ENCODE measurements around the gene ADCK1.
"Not testable (repeated sequence)": the region's sequence is repeated elsewhere in the genome, so short reads cannot be mapped to it uniquely, and the experiment has no call there.

The ADCK1 gene

DNA sequence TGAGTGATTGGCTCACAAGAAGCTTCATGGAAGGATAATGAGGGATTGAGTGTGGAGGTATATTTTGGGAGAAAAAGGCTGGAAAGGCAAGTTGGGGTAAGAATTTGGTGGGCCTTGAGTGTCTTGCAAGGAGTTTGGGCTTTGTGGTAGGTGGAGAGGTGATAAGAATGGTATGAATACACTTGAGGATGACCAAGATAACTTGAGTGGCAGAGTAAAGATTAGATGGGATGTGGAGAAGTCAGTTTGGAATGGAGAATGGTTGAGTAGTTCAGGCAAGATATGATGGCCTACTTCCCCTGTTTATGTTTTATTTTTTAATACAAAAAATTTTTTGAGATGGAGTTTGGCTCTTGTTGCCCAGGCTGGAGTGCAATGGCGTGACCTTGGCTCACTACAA lies 9.1 kb downstream of the ADCK1 start:
- no peak for DNase-seq

DNA sequence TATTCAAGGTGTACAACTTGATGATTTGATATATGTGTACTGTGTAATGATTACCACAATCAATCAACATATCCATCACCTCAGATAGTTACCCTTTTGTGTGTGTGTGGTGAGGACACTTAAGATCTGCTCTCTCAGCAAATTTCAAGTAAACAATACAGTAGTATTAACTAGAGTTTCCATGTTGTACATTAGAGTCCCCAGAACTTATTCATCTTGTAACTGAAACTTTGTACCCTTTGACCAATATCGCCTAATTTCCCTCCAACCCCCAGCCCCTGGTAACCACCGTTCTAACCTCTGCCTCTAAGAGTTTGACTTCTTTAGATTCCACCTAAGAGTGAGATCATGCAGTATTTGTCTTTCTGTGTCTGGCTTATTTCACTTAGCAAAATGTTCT lies 12.1 kb downstream of the ADCK1 start:
- DNase-seq = no peak

DNA sequence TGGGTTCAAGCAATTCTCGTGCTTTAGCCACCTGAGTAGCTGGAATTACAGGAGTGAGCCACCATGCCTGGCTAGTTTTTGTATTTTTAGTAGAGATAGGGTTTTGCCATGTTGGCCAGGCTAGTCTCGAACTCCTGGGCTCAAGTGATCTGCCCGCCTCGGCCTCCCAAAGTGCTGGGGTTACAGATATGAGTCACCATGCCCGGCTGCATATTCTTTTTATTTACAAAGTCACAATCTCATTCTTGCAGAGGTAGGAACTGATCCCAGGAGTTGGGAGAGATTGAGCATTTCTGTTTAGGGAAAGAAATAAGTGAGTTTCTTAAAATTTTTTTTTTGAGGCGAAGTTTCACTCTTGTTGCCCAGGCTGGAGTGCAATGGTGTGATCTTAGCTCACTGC lies 12.8 kb downstream of the ADCK1 start:
- not testable (repeated sequence) for DNase-seq

DNA sequence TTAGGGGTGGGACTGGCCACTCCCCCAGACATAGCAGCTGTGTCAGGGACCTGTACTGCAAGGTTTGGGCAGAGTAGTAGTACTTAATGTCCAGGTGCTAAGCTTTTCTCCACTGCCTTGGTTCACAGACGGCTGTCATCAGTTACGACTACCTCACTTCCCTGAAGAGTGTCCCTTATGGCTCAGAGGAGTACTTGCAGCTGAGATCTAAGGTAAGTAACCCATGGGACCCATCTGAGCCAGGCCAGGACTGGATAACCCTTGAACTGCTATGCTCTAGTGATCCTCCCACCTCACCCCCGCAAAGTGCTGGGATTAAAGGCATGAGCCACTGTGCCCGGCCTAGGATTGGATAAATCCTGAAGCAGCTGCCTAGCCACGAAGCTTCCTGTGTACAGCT lies 22.4 kb downstream of the ADCK1 start:
- DNase-seq = no peak

DNA sequence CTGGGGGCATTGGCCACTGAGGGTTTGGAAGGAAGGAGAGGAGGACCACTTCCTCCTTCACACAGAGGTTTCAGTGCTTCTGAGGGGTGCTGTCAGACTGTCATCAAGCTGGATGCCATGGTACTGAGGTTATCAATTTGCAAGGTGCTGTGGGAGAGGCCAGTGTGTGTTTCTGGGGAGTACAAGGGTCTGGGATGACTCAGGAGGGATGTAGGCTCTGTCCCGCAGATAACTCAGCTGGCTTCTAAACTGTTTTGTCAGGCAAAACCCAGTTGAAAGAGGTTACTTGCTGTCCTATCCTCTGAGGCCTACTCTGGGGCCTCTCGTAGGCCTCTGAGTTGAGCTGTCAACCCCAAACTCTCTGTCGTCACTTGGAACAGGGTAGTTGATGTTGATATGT lies 22.8 kb downstream of the ADCK1 start:
- no peak for DNase-seq

DNA sequence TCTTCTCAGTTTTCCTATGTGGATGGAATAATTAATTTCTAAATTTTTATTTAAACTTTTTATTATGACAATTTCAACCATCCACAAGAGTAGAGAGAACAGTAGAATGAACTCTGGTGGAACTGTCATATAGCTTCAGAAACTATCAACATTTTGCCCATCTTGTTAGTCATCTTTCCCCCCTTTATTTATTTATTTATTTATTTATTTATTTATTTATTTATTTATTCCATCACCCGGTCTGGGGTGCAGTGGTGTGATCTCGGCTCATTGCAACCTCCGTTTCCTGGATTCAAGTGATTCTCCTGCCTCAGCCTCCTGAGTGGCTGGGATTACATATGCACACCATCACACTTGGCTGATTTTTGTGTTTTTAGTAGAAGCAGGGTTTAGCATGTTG lies 23.5 kb downstream of the ADCK1 start:
- DNase-seq = no peak

DNA sequence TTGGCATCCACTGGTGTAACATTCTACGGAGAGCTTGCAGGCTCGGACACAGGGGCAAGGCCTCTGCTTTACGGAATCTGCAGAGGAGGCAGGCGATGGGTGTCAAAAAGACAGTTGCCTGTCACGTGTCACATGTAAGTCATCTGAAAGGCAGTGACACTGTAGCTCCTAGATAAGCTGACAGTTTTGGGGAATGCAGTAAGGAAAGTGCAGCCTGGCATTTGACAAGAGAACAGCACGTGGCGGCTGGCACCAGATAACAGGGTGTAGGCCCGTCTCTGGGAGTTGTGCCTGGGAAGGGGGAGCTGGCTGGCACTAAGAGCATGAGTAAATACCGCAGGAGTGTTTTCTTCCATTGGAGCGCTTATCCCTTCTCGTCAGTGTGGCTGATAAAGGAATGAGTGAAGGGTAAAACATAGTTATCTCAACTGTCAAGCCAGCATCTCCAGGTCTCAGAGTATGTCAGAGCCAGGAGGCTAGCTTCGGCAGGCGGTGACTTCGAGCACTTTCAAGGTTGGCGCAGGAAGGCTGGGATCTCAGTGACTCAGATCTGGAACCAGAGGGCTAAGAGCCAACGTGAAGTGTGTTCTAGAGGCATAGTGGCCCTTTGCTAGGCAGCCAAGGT lies 26.1 kb downstream of the ADCK1 start:
- DNase-seq = no peak

DNA sequence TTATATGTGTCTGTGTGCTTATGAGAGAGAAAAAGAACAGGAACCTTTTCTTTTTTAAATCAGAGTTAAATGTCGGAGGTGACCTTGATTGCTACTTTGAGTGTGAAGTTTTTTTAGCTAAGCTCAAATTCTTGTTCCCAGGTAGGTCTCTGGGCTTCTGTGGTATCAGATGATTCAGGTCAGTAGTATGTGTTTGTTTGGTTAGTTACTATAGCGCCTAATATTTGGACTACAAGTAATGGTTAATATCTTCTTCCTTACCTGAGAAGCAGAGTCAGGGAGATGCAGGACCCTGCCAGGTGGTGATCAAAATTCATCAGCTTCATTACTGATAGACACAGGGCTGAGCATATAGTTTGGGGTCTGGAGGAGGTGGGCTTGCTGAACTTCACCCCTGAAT lies 30.8 kb downstream of the ADCK1 start:
- no peak for DNase-seq

DNA sequence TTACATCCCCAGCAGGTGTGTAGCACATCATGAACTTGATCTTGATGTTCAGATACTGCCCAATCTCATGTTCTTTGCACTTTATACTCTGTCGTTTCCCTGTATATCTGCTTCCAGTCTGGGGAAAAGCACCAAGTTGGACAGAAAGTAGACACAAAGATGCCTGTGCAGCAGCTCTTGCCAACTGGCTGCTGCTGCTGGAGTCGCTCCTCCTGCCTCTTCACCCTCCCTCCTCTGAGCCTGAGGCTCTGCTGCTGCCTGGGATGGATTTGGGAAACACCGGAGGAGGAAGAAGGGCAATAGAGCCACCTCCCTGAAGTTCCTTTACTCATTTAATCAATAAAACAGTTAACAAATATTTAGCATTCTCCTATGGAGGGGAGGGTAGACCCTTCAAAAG lies 32.4 kb downstream of the ADCK1 start:
- no peak for DNase-seq

DNA sequence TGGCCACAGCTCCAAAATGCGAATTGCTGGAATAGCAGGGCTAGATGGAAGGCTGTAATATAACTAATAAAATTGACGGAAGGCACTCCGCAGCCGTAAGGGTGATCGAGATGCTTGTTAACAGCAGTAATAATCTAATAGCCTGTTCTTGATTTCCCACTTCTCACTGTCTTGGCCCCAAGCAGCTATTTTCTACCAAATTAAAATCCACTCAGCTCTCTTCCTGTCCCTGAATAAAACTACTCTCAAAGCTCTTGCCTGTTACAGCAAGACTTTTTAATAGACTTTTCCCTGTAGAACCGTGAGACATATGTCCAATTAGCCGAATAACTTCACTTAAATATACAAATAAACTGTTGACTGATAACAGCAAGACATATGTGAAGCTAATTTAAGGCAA lies 38.0 kb downstream of the ADCK1 start:
- no peak for DNase-seq

DNA sequence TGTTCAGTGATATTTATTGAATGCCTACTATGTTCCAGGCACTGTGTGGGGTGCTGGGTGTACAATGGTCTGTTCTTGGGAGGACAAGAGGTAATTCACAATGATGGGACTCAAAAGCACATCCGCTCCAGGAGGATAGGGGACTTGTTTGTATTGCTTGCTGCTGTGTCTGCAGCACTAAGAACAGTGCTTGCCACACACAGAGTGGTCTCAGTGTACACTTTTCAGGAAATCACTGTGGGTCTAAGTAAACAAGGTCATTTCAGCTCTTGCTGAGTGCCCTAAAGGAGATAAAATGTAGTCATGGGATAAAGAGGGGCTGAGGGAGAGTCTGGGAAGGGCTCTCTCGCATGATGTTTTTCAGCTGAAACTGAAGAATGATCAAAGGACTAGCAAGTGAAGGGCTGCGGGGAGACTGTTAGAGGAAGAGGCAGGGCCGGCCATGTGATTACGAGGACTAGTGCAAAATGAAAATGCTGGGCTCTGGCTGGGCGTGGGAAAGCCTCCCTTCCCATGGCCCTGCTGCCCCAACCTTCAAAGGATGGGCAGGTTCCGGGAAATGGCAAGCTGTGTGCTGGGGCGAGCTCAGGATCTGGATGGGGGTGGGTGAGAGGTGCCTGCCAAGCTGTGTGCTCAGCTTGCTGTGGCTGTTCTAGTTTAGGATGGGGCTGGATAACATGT lies 39.1 kb downstream of the ADCK1 start:
- no peak for DNase-seq

DNA sequence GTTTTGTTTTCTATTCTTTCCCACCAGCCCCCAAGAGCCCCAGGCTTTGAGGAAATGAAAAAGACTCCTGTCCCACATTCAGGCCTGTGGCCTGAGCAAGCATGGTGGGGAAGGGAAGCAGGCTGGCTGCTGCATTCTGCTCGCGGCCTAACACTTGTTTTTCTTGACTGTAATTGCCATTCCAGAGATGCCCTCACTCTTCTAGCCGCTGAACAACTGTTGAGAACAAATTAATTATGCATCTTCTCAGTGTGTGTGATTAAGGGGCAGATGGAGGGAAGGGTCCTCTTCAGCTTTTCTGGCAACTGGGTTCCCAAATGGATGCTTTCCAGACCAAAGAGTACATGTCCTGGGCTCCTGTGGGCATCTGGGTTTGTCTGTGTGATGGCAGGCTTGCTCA lies 43.3 kb downstream of the ADCK1 start:
- DNase-seq = no peak

DNA sequence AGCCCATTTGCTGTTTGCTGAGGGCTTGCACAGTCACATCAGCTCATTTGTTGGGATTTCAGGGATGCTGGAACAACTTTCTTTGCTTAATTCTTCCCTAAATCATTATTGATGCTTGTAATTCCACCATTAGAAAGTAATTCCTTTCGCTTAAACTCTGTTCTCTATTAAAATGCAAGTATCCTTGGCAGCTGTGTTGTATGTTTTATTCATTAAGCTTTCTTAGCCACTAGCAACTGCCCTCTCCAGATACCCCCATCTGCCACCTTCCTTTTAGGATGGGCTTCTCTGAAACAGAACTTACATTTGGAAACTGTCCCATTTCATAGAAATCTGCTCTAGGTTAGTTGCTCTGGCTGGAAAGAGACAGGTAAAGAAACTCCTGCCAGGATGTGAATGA lies 43.7 kb downstream of the ADCK1 start:
- no peak for DNase-seq

DNA sequence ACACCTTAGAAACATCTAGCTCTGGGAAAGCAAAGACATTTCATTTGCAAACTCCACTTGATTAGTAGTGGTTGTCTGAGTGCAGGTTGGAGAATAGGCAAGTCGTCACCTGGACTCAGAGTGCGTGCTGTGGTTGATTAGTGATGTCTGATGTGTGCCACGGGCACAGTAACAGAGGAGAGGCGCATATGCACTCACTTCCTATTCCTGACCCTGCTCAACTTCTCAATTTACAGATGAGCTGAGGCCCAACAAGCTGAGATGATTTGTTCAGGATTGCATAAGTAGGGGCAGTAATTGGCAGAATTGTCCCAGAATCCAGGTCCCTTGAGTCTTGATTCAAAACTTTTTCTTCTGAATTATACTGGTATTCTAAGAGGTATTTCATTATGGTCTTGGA lies 44.9 kb downstream of the ADCK1 start:
- DNase-seq = no peak

DNA sequence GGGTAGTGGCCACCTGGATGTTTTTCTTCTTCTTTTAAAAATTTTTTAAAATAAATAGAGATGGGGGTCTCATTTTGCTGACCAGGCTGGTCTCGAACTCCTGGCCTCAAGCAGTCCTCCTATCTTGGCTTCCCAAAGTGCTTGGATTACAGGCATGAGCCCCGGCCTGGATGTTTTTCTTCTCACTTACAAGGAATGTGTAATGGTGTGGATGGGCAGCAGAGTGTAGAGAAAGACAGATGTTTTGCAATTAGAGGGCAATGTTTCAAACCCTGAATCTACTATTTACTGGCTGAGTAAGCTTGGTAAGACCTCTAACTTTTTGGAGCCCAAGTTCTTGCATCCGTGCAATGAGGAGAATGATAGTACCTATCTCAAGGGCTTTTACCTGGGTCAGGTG lies 48.1 kb downstream of the ADCK1 start:
- no peak for DNase-seq

DNA sequence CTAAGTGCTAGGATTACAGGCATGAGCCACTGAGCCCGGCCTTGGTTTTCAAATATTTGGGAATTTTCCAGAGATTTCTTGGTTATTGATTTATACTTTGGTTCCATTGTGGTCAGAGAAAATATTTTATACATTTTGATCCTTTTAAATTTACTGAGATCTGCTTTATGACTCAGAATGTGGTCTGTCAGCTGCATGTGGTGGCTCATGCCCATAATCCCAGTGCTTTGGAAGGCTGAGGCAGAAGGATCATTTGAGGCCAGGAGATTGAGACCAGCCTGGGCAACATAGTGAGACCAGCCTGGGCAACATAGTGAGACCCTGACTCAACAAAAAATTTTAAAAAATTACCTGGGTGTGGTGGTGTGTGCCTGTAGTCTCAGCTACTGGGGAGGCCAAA lies 49.8 kb downstream of the ADCK1 start:
- DNase-seq = no peak

DNA sequence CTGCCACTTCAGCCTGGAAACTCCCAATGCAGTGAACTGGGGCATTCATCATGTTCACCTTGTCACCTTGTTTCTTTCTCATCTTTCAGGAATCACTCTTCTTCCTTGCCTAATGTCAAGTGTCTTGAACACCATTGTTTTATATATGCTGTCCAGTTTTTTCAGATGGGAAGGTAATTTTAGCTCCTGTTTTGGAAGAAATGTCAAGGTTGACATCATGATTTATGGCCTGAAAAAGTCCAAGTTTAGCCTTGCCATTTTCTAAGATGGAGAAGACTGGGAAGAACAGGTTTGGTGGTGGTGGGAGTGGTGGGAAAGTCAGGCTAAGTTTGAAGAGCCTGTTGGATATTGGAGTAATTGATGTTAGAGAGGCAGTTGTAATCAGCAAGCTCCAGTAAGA lies 54.0 kb downstream of the ADCK1 start:
- no peak for DNase-seq

DNA sequence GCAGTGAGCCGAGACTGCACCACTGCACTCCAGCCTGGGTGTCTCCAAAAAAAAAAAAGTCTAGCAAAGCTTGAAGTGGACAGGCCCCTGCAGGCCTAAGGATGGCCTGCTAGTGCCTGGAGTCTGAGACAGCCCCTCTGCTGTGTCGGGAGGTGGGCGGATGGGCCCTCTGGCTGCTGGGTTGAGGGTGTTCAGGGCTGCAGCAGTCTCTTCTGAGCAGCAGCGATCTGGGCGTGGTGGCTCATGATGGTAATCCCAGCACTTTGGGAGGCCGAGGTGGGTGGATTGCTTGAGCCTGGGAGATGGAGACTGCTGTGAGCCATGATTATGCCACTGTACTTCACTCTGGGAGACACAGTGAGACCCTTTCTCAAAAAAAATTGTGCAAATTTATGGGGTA lies 57.0 kb downstream of the ADCK1 start:
- no peak for DNase-seq

DNA sequence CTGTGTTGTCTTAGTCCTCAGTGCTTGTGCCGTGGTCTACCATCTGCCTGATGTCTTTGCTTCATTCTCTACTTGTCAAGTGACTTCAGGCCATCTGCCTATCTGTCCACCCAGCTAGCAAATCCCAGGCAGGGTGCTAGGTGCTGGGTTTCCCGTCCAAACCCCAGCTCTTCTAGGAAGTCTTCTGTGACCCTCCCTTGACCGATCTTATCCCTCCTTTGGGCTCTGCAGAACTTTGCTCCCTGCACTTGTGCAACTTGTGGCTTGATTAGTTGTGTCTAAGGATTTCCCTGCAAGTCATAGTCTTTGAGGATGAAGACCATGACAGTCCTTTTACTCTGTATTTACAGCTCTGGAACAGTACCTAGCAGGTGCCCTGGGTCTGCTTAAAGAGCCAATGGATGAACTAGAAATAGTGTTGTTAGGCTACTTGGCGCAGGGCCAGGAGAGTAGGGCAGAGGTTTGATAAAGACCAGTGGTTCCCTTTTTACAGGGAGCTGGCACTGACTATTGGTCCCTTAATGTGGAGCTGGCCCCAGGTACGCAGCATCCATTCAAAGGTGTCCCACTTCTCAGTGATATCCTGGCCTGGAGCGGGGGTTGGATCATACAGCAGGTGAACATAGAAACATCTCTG lies 60.1 kb downstream of the ADCK1 start:
- DNase-seq = no peak

DNA sequence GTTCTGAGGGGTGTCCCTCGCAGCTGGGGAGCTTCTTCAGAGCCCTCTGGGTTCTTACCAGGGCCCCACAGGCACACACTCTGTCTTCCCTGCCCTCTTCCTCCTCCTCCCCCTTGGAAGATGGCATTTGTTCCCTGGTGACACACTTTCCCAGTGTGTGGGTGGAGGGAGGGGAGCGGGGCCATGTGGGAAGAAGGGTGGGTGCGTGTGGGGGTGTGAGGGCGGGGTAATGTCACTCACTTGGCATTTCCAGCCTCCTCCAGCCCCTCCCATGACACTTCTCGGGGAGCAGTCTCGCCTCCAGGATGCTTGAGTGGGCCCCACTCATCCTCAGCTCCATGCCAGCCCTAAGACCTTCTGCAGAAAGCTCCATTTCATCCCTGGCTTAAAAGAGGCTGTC lies 61.3 kb downstream of the ADCK1 start:
- no peak for DNase-seq

DNA sequence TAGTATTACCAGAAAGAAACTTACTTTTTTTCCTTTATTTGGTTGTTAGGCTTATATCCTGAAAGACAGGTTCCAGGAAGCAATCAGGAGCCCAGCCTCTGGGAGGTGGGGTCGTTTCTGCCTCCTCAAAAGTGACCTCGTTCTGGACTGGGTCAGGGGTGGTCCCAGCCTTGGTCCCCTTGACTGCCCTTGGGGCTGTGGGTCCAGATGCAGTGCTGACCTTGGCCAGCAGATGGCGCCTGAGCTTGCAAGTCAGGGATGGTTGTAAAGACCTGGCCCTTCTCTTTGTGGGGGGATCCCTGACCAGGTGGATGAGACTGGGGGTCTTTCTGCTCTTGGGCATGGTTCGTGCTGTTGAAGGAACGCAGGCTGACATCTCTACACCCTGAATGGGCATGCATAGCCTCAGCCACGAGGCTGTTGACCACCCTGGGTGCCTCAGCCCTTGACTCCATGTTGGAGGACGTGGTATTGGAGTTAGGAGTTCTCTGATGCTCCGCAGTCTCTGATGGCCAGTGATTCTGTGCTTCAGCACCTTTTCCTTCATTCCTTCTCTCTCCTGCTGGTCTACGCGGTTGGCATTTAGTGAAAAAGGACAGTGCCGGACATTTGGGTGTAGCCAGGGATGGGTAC lies 62.4 kb downstream of the ADCK1 start:
- peak; percentile 57 for DNase-seq

DNA sequence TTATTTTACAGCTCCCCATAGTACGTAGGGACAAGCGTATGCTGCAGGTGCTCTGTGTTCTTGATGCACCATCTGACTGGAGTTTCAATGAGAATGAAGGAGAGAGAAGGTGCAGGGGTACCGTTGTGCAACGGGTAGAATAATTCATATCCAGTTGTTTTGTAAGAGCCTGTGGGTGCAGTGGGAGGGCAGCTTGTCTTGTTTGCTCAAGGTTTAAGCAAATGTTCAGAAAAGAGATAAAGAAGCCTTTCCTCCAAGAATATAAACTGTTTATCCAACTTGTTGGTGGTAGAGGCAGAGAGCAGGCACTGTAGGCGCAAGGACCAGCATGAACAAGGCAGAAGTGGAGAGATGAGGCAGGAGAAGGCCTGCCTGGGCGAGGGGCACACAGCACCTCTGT lies 64.2 kb downstream of the ADCK1 start:
- DNase-seq = no peak

DNA sequence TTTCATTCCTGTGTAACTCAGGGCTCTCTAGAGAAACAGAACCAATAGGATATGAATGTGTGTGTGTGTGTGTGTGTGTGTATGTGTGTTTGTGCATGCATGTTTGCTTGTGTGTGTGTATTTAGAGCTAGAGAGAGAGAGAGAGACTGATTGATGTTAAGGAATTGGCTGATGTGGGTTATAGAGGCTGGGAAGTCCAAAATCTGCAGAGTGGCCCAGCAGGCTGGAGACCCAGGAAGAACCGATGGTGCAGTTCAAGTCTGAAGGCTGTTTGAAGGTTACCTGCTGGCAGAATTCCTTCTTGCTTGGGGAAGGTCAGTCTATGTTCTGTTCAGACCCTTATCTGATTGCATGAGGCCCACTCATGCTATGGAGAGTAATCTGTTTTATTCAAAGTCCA lies 64.7 kb downstream of the ADCK1 start:
- no peak for DNase-seq

DNA sequence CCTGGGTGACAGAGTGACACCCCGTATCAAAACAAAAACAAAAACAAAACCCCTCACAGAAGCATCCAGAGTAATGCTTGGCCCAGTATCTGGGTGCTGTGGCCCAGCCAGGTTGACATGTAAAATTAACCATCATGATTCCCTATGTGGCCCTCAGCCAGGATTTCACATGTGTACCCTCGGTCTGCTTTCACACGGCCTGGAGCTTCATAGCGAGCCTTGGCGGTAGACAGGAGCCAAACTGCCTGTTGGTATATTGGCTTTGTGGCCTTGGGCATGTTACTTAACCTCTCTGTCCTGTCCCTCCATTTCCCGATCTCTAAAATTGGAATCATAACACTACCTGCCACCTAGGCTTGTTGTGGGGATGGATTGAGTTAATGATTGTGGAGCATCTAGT lies 65.5 kb downstream of the ADCK1 start:
- DNase-seq = no peak

Data from NK-92 treated with Interleukin-12 subunit alpha and Interleukin-12 subunit beta, amount 100 ng/mL, for 24 hours (cell line).